ENCODE measurements around the gene KANSL3.

Gene KANSL3

GRCh38 chr2:96608469-96609455 is 29.4 kb downstream of the KANSL3 start:
- DNase-seq (ENCODE audit: low read depth, low spot score), result no peak

- no peak for DNase-seq (ENCODE audit: low read depth, low spot score)
These were observed 34.0 kb downstream of the KANSL3 start for GRCh38 chr2:96604104-96604503.

- no peak for DNase-seq (ENCODE audit: low read depth, low spot score)
These were observed 35.7 kb downstream of the KANSL3 start for GRCh38 chr2:96602330-96602823.

GRCh38 chr2:96601382-96602292 is 36.5 kb downstream of the KANSL3 start:
- DNase-seq (ENCODE audit: low read depth, low spot score), result no peak

- no peak for DNase-seq (ENCODE audit: low read depth, low spot score)
These were observed 38.2 kb downstream of the KANSL3 start for GRCh38 chr2:96599941-96600340.

GRCh38 chr2:96596596-96596995 is 41.5 kb downstream of the KANSL3 start:
- no peak for DNase-seq (ENCODE audit: low read depth, low spot score)

- DNase-seq (ENCODE audit: low read depth, low spot score), result no peak
These were observed 43.4 kb downstream of the KANSL3 start for GRCh38 chr2:96594691-96595152.

GRCh38 chr2:96594282-96594681 is 43.8 kb downstream of the KANSL3 start:
- no peak for DNase-seq (ENCODE audit: low read depth, low spot score)

GRCh38 chr2:96591494-96591893 is 46.6 kb downstream of the KANSL3 start:
- no peak for DNase-seq (ENCODE audit: low read depth, low spot score)

GRCh38 chr2:96591054-96591453 is 47.1 kb downstream of the KANSL3 start:
- DNase-seq (ENCODE audit: low read depth, low spot score), result no peak

GRCh38 chr2:96587843-96588242 is 50.3 kb downstream of the KANSL3 start:
- no peak for DNase-seq (ENCODE audit: low read depth, low spot score)

GRCh38 chr2:96584017-96584416 is 54.1 kb downstream of the KANSL3 start:
- DNase-seq (ENCODE audit: low read depth, low spot score), result no peak

GRCh38 chr2:96580771-96581170 is 57.3 kb downstream of the KANSL3 start:
- no peak for DNase-seq (ENCODE audit: low read depth, low spot score)

GRCh38 chr2:96579422-96579821 is 58.7 kb downstream of the KANSL3 start:
- no peak for DNase-seq (ENCODE audit: low read depth, low spot score)

GRCh38 chr2:96578731-96579130 is 59.4 kb downstream of the KANSL3 start:
- no peak for DNase-seq (ENCODE audit: low read depth, low spot score)

GRCh38 chr2:96577501-96577900 is 60.6 kb downstream of the KANSL3 start:
- DNase-seq (ENCODE audit: low read depth, low spot score), result no peak

- DNase-seq (ENCODE audit: low read depth, low spot score), result no peak
These were observed 62.2 kb downstream of the KANSL3 start for GRCh38 chr2:96575785-96576456.

- DNase-seq (ENCODE audit: low read depth, low spot score), result no peak
These were observed 63.7 kb downstream of the KANSL3 start for GRCh38 chr2:96574364-96574763.

GRCh38 chr2:96568094-96568493 is 70.0 kb downstream of the KANSL3 start:
- DNase-seq (ENCODE audit: low read depth, low spot score), result no peak

- DNase-seq (ENCODE audit: low read depth, low spot score), result no peak
These were observed 73.0 kb downstream of the KANSL3 start for GRCh38 chr2:96565111-96565510.

- no peak for DNase-seq (ENCODE audit: low read depth, low spot score)
These were observed 73.5 kb downstream of the KANSL3 start for GRCh38 chr2:96564563-96564962.

All from iPS DF 19.7 (cell line).